Chondrocyte (in vitro differentiated cells): ENCODE measurements around the gene DACH1. TPM values are rescaled to one million over a fixed set of nuclear protein-coding genes. Genes with fewer than 3 reads are reported as not detected.

Experiments
- DNase-seq: peaks from one replicate; pipeline ENCODE4 v3.0.0; 2021; ENCODE audit warnings: mixed read lengths, low spot score
- H3K27ac Mint-ChIP-seq: one replicate; pipeline ENCODE4 v1.8.0; 2021; ENCODE audit warnings: mild to moderate bottlenecking, moderate library complexity, mixed read lengths; ENCODE audit not compliant: unreplicated experiment
- H3K27me3 Mint-ChIP-seq: 2 replicates; pipeline ENCODE4 v1.8.0; 2021; ENCODE audit warnings: low read depth, mixed read lengths
- H3K36me3 Mint-ChIP-seq: 2 replicates; pipeline ENCODE4 v1.8.0; 2021; ENCODE audit warnings: low read depth, mixed read lengths
- H3K4me1 Mint-ChIP-seq: 2 replicates; pipeline ENCODE4 v1.8.0; 2021; ENCODE audit warnings: low read depth, mild to moderate bottlenecking, mixed read lengths
- H3K4me3 Mint-ChIP-seq: one replicate; pipeline ENCODE4 v1.8.0; 2021; ENCODE audit warnings: mild to moderate bottlenecking, moderate library complexity, mixed read lengths; ENCODE audit not compliant: unreplicated experiment
- H3K9me3 Mint-ChIP-seq: 2 replicates; pipeline ENCODE4 v1.8.0; 2021; ENCODE audit warnings: low read depth, mixed read lengths
- total RNA-seq: library from RNA; stranded (reverse); gene quantifications from 3 replicates; pipeline ENCODE4 v1.2.1, GENCODE V29; 2021
- TF ChIP-seq, protein P1 (sequence below): fragments of 200-600 bp; sonication (generic); IDR thresholded peaks from 2 replicates; pipeline ENCODE4 v1.5.0; 2021; ENCODE audit warnings: antibody characterized with exemption, mild to moderate bottlenecking, moderate library complexity

Gene DACH1
- total RNA-seq, 1 donor from 2014 or later = 0.72 TPM

DNA sequence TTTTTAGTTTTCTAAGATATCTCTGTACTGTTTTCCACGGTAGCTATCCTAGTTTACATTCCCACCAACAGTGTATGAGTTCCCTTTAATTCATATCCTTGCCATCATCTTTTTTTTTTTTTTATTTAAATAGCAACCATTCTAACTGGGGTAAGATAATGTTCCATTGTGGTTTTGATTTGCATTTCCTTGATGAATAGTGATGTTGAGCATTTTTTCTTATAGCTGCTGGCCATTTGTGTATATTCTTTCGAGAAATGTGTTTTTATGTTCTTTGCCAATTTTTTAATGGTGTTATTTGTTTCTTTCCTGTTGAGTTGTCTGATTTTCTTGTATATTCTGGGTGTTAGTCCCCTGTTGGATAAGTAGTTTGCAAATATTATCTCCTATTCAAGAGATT lies 454.8 kb downstream of the DACH1 start:
- Mint-ChIP-seq H3K9me3 (peaks cover 16% of the 10 kb centered on the region), H3K27ac (no peak overlapping the region), H3K4me1 (peaks cover 4% of the 10 kb centered on the region), H3K4me3 (no peak overlapping the region), H3K36me3 (peaks cover 2% of the 10 kb centered on the region), H3K27me3 (no peaks in the 10 kb centered on the region)
- DNase-seq = no peak
- TF ChIP-seq, protein P1, sequence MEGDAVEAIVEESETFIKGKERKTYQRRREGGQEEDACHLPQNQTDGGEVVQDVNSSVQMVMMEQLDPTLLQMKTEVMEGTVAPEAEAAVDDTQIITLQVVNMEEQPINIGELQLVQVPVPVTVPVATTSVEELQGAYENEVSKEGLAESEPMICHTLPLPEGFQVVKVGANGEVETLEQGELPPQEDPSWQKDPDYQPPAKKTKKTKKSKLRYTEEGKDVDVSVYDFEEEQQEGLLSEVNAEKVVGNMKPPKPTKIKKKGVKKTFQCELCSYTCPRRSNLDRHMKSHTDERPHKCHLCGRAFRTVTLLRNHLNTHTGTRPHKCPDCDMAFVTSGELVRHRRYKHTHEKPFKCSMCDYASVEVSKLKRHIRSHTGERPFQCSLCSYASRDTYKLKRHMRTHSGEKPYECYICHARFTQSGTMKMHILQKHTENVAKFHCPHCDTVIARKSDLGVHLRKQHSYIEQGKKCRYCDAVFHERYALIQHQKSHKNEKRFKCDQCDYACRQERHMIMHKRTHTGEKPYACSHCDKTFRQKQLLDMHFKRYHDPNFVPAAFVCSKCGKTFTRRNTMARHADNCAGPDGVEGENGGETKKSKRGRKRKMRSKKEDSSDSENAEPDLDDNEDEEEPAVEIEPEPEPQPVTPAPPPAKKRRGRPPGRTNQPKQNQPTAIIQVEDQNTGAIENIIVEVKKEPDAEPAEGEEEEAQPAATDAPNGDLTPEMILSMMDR = no peak

GRCh38 chr13:71408416-71408815 lies 458.6 kb downstream of the DACH1 start:
- TF ChIP-seq, protein P1 = no peak
- Mint-ChIP-seq H3K36me3 (no peaks in the 10 kb centered on the region), H3K4me1 (no peaks in the 10 kb centered on the region), H3K9me3 (peaks cover 6% of the 10 kb centered on the region), H3K27me3 (no peaks in the 10 kb centered on the region), H3K27ac (no peak overlapping the region), H3K4me3 (no peak overlapping the region)
- no peak for DNase-seq

GRCh38 chr13:71399631-71400215 lies 467.3 kb downstream of the DACH1 start:
- peaks cover 6% of the 10 kb centered on the region for H3K27me3 Mint-ChIP-seq
- H3K27ac Mint-ChIP-seq = no peak overlapping the region
- no peak overlapping the region for H3K4me3 Mint-ChIP-seq
- peaks cover 6% of the 10 kb centered on the region for H3K9me3 Mint-ChIP-seq
- no peak for DNase-seq
- H3K4me1 Mint-ChIP-seq = no peaks in the 10 kb centered on the region
- peaks cover 1% of the 10 kb centered on the region for H3K36me3 Mint-ChIP-seq
- TF ChIP-seq, protein P1 = no peak

DNA sequence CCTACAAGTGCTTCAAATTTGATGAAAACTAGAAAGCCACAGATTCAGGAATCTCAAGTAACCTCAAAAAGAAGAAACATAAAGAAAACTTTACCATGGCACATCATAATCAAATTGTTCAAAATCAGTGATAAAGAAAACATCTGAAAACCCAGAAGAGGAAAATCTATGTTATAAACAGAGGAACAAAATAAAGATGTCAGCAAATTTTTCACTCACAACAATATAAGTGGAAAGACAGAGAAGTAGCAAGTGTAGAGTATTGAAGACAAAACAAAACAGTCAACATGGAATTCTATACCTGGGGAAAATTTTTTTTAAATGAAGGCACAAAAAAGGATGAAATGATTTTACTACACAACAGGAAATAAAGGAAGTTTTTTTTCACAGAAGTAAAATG lies 470.9 kb downstream of the DACH1 start:
- H3K9me3 Mint-ChIP-seq = peaks cover 3% of the 10 kb centered on the region
- no peak for DNase-seq
- no peaks in the 10 kb centered on the region for H3K4me1 Mint-ChIP-seq
- peaks cover 1% of the 10 kb centered on the region for H3K36me3 Mint-ChIP-seq
- TF ChIP-seq, protein P1 = no peak
- H3K27ac Mint-ChIP-seq = no peak overlapping the region
- H3K4me3 Mint-ChIP-seq = no peak overlapping the region
- peaks cover 6% of the 10 kb centered on the region for H3K27me3 Mint-ChIP-seq

- TF ChIP-seq, protein P1 = no peak
- no peak overlapping the region for H3K4me3 Mint-ChIP-seq
- H3K27me3 Mint-ChIP-seq = peaks cover 6% of the 10 kb centered on the region
- peaks cover 1% of the 10 kb centered on the region for H3K36me3 Mint-ChIP-seq
- no peak for DNase-seq
- no peak overlapping the region for H3K27ac Mint-ChIP-seq
- peaks cover 7% of the 10 kb centered on the region for H3K9me3 Mint-ChIP-seq
- H3K4me1 Mint-ChIP-seq = no peaks in the 10 kb centered on the region
Observed at GRCh38 chr13:71395053-71395452, 472.0 kb downstream of the DACH1 start.
